COLO668 (cell line): ENCODE data around the gene SRD5A1.

Source experiments
- DNase-seq: peaks from one replicate; lab custom pipeline; 2025; ENCODE audit not compliant: unreplicated experiment; lab: John Stamatoyannopoulos, UW

The SRD5A1 gene

DNA sequence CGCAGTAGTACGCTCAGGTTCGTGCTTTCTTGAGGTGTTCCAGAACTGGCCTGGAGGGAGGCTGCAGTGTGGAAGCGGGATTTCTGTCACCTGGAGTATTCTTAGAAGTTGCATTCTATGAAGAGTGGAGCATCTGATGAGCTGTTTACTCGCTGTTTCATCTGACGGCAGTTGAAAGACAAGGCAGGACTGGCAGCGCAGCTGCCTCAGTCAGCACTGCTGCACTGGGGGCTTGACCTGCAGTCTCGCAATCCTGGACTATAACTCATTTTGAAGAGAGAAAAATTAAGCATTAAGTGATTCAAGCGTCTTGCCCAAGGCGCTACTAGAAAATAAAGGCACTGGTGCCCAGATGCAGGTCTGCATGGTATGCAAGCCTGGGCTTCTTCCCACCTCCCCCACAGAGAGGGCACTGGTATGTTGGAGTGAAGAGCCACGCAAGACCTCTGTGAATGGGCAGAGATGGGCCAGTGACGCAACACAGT, 90.6 kb downstream of the SRD5A1 start:
- DNase-seq = no peak
